AG04450 (cell line): ENCODE measurements around the gene UBE2H. TPM values are rescaled to one million over a fixed set of nuclear protein-coding genes. Genes with fewer than 3 reads are reported as not detected.

ENCODE experiments used
- CTCF ChIA-PET: fragments of 300-600, 350-600 bp; formaldehyde crosslinking; extraction: SDS; loops from one replicate; lab custom pipeline; 2022; ENCODE audit warnings: antibody characterized with exemption, inconsistent platforms; lab: Charles Lee
- POLR2A ChIA-PET: fragments of 350-600 bp; formaldehyde crosslinking; extraction: SDS; loops from one replicate; lab custom pipeline; 2021; ENCODE audit warnings: antibody characterized with exemption, inconsistent platforms; lab: Yijun Ruan, JAX
- DNase-seq: peaks from one replicate; pipeline ENCODE4 v3.0.0-alpha.2; 2011; ENCODE audit warnings: low read depth, low spot score
- H3K27ac ChIP-seq: one replicate; pipeline ENCODE4 v1.5.1; 2012; ENCODE audit warnings: low read depth, low read length, control low read depth
- H3K27me3 ChIP-seq: one replicate; pipeline ENCODE4 v1.6.0; 2012; ENCODE audit warnings: low read length; ENCODE audit not compliant: control insufficient read depth, insufficient read depth
- H3K4me3 ChIP-seq: 2 replicates; pipeline ENCODE4 v1.5.1; 2011; ENCODE audit warnings: mild to moderate bottlenecking, low read depth, low read length, control low read depth
- H3K9me3 ChIP-seq: 2 replicates; pipeline ENCODE4 v1.5.1; 2012; ENCODE audit warnings: low read length; ENCODE audit not compliant: control insufficient read depth, insufficient read depth
- polyA plus RNA-seq: library from polyadenylated mRNA; depleted of rRNA; stranded (reverse); fragments of >200 nt; gene quantifications from 2 replicates; pipeline ENCODE4 v1.2.3, GENCODE V29; 2011
- TF ChIP-seq, protein P1 (sequence below): IDR thresholded peaks from 2 replicates; pipeline ENCODE4 v1.5.1; 2011; ENCODE audit warnings: low read depth, low read length, control low read depth, inconsistent platforms

Gene UBE2H
- polyA plus RNA-seq, 1 experiment: 180 TPM

DNA sequence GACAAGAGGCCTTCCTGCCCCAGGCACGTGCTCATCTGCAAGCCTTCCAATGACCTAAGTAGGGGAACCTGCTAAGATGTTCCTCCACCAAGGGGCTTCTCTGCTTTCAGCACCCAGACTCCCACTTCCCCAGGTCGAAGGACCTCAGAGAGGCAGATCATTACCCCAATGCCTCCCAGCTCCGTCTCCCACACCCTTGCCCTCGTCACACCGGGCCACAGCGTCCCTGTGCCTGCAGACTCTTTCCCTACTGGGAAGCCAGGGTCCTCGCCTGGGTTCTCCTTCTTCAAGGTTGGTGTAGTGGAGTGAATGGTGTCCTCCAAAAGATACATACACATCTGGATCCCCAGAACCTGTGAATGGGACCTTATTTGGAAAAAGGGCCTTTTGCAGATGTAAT, 151.9 kb downstream of the UBE2H start:
- Histone ChIP-seq H3K27ac (no peak overlapping the region), H3K9me3 (peaks cover 2% of the 10 kb centered on the region; the same call in 1 of the 2 replicates), H3K27me3 (peaks cover 13% of the 10 kb centered on the region), H3K4me3 (no peak overlapping the region)
- ChIA-PET POLR2A (no interaction called here), CTCF (no interaction called here)
- no peak for DNase-seq
- TF ChIP-seq, protein P1, sequence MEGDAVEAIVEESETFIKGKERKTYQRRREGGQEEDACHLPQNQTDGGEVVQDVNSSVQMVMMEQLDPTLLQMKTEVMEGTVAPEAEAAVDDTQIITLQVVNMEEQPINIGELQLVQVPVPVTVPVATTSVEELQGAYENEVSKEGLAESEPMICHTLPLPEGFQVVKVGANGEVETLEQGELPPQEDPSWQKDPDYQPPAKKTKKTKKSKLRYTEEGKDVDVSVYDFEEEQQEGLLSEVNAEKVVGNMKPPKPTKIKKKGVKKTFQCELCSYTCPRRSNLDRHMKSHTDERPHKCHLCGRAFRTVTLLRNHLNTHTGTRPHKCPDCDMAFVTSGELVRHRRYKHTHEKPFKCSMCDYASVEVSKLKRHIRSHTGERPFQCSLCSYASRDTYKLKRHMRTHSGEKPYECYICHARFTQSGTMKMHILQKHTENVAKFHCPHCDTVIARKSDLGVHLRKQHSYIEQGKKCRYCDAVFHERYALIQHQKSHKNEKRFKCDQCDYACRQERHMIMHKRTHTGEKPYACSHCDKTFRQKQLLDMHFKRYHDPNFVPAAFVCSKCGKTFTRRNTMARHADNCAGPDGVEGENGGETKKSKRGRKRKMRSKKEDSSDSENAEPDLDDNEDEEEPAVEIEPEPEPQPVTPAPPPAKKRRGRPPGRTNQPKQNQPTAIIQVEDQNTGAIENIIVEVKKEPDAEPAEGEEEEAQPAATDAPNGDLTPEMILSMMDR: no peak

DNA sequence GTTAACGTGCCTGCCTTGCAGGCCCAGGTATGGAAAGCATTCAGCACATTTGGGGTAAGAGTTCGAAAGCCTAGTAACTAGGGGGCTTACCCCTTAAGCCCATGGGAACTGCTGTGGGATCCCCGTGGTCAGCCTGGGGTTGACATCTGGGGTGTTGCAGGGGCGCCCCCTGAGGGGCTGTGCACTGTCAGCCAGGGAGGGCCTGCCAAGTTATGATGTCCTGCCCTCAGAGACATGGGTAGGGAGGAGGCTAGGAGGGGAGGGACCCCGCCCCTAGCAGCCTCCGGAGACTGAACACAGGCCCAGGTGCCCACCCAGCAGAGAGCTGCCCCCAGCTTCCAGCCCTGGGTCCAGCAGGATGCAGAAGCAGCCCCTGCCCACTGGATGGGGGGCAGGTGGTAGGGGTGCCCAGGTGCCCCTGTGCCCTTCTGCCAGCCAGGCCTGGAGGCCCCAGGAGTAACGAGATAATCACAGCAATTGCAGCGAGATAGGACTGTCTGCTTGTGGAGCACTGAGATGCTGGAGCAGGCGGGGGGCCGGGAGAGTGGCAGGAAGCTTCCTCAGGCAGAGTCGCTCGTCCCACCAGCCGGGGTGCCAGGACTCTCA, 153.3 kb downstream of the UBE2H start:
- POLR2A ChIA-PET: no interaction called here
- no peak overlapping the region for H3K4me3 ChIP-seq
- H3K27ac ChIP-seq: no peak overlapping the region
- CTCF ChIA-PET: no interaction called here
- TF ChIP-seq, protein P1: no peak
- peaks cover 2% of the 10 kb centered on the region; the same call in 1 of the 2 replicates for H3K9me3 ChIP-seq
- no peak for DNase-seq
- peaks cover 13% of the 10 kb centered on the region for H3K27me3 ChIP-seq

- no peak for DNase-seq
- CTCF ChIA-PET: no interaction called here
- Histone ChIP-seq H3K4me3 (no peak overlapping the region), H3K27ac (no peak overlapping the region), H3K27me3 (peaks cover 13% of the 10 kb centered on the region), H3K9me3 (no peaks in the 10 kb centered on the region)
- POLR2A ChIA-PET: no interaction called here
- TF ChIP-seq, protein P1: no peak
Measured at GRCh38 chr7:129798616-129799349, 154.0 kb downstream of the UBE2H start.

DNA sequence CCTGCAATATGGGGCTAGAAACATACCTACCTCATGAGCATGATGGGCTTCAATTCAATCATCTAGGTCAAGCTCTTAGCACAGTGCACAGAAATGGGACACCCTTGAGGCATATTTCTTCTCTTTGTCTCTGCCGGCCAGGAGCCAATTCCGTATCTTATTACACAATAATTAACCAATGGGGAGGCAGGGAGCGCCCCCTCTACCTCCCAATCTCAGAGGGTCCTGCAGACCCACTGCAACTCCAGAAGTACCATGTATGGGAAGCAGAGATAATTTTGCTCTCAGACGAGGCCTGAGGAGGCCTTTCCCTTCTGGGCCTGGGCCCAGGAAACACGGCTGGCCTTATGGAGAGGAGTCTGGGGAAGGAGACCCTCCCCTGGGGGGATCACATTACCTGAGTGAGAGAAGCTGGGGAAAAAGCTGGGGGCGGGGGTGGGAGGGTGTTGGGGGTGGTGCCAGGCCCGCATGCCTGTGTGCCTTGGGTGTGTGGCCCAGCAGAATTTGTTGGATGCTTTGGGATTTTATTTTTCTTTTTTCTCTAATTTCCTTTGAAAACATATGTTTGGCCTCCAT, 155.5 kb downstream of the UBE2H start:
- ChIA-PET POLR2A (no interaction called here), CTCF (no interaction called here)
- TF ChIP-seq, protein P1: no peak
- H3K9me3 ChIP-seq: no peaks in the 10 kb centered on the region
- no peak overlapping the region for H3K4me3 ChIP-seq
- no peak overlapping the region for H3K27ac ChIP-seq
- H3K27me3 ChIP-seq: peaks cover 13% of the 10 kb centered on the region
- DNase-seq: no peak
